SH-SY5Y (cell line): ENCODE measurements around the gene EXD1.

Experiments
- GATA2 ChIP-seq: IDR thresholded peaks from 2 replicates; pipeline ENCODE4 v1.6.1; 2011; ENCODE audit warnings: mild to moderate bottlenecking, low read depth, low read length
- GATA3 ChIP-seq: IDR thresholded peaks from 2 replicates; pipeline ENCODE4 v1.6.1; 2011; ENCODE audit warnings: low read depth, mild to moderate bottlenecking, low read length, moderate library complexity

GRCh38 chr15:41231422-41232226, 1.1 kb upstream of the EXD1 start:
- TF ChIP-seq GATA3 (no peak), GATA2 (no peak)
